WTC11 (cell line): ENCODE data around the gene CTNNA3. TPM values are rescaled to one million over a fixed set of nuclear protein-coding genes. Genes with fewer than 3 reads are reported as not detected.

Experiments
- ATAC-seq: fragments of 200-7000 bp; cut with Tn5 transposase; 2 replicates; pipeline ENCODE4 v1.10.0; 2021; ENCODE audit warnings: mild to moderate bottlenecking, moderate library complexity
- CTCF ChIA-PET: fragments of 300-600 bp; sonication (Branson Sonifier 250); formaldehyde crosslinking; loops from one replicate; lab custom pipeline; 2021; ENCODE audit warnings: antibody characterized with exemption; lab: Charles Lee
- POLR2A ChIA-PET: fragments of 350-600 bp; sonication (Branson Sonifier 250); formaldehyde crosslinking; loops from one replicate; lab custom pipeline; 2021; ENCODE audit warnings: antibody characterized with exemption; lab: Charles Lee
- DNase-seq: peaks from one replicate; pipeline ENCODE4 v3.0.0; 2021; ENCODE audit warnings: low spot score
- H3K27ac Mint-ChIP-seq: 2 replicates; pipeline ENCODE4 v1.8.0; 2021; ENCODE audit warnings: mixed read lengths
- H3K27me3 Mint-ChIP-seq: 2 replicates; pipeline ENCODE4 v1.8.0; 2021; ENCODE audit warnings: low read depth, mild to moderate bottlenecking, moderate library complexity, mixed read lengths
- H3K36me3 Mint-ChIP-seq: 2 replicates; pipeline ENCODE4 v1.8.0; 2021; ENCODE audit warnings: mixed read lengths
- H3K4me1 Mint-ChIP-seq: 2 replicates; pipeline ENCODE4 v1.8.0; 2022; ENCODE audit warnings: mixed read lengths
- H3K4me3 Mint-ChIP-seq: 2 replicates; pipeline ENCODE4 v1.8.0; 2021; ENCODE audit warnings: mild to moderate bottlenecking, moderate library complexity, mixed read lengths
- H3K9me3 Mint-ChIP-seq: 2 replicates; pipeline ENCODE4 v1.8.0; 2021; ENCODE audit warnings: mixed read lengths
- E2F4 ChIP-seq: sonication (generic); formaldehyde crosslinking; IDR thresholded peaks from 2 replicates; pipeline ENCODE4 v1.8.1; 2022; ENCODE audit warnings: low read depth, mild to moderate bottlenecking, moderate library complexity, missing genetic modification reagents, borderline replicate concordance
- E2F5 ChIP-seq: sonication (generic); formaldehyde crosslinking; IDR thresholded peaks from 2 replicates; pipeline ENCODE4 v1.8.1; 2022; ENCODE audit warnings: mild to moderate bottlenecking, moderate library complexity, missing genetic modification reagents
- ERG ChIP-seq: fragments of 250-450 bp; sonication (Bioruptor Pico); IDR thresholded peaks from 2 replicates; pipeline ENCODE4 v1.8.0; 2021; ENCODE audit warnings: mild to moderate bottlenecking
- GABPB1 ChIP-seq: sonication (generic); formaldehyde crosslinking; IDR thresholded peaks from 2 replicates; pipeline ENCODE4 v1.8.1; 2023; ENCODE audit warnings: mild to moderate bottlenecking, missing genetic modification reagents
- GRHL2 ChIP-seq: fragments of 250-450 bp; sonication (Bioruptor Pico); IDR thresholded peaks from 2 replicates; pipeline ENCODE4 v1.8.0; 2022; ENCODE audit warnings: mild to moderate bottlenecking, moderate library complexity; ENCODE audit not compliant: insufficient replicate concordance, severe bottlenecking
- GTF2I ChIP-seq: fragments of 250-450 bp; sonication (Bioruptor Pico); conservative IDR thresholded peaks from 2 replicates; pipeline ENCODE4 v1.4.0; 2021; ENCODE audit warnings: mild to moderate bottlenecking
- HMGXB4 ChIP-seq: sonication (generic); formaldehyde crosslinking; IDR thresholded peaks from 2 replicates; pipeline ENCODE4 v1.8.1; 2023; ENCODE audit warnings: mild to moderate bottlenecking, moderate library complexity, missing genetic modification reagents
- JAZF1 ChIP-seq: fragments of 250-450 bp; sonication (Bioruptor Pico); IDR thresholded peaks from 2 replicates; pipeline ENCODE4 v1.9.0; 2021; ENCODE audit warnings: moderate library complexity, mild to moderate bottlenecking, inconsistent platforms
- MLX ChIP-seq: sonication (generic); formaldehyde crosslinking; IDR thresholded peaks from 2 replicates; pipeline ENCODE4 v1.8.1; 2023; ENCODE audit warnings: mild to moderate bottlenecking, missing genetic modification reagents, moderate library complexity
- PRDM15 ChIP-seq: sonication (generic); formaldehyde crosslinking; IDR thresholded peaks from 2 replicates; pipeline ENCODE4 v1.8.0; 2022; ENCODE audit warnings: missing genetic modification reagents
- PREB ChIP-seq: sonication (generic); formaldehyde crosslinking; IDR thresholded peaks from 2 replicates; pipeline ENCODE4 v1.8.1; 2022; ENCODE audit warnings: mild to moderate bottlenecking, missing genetic modification reagents, moderate library complexity, borderline replicate concordance
- SMAD4 ChIP-seq: sonication (generic); formaldehyde crosslinking; IDR thresholded peaks from 2 replicates; pipeline ENCODE4 v1.8.0; 2022; ENCODE audit warnings: mild to moderate bottlenecking, missing genetic modification reagents
- ZNF532 ChIP-seq: fragments of 250-450 bp; sonication (Bioruptor Pico); IDR thresholded peaks from 2 replicates; pipeline ENCODE4 v1.9.0; 2021; ENCODE audit warnings: mild to moderate bottlenecking, borderline replicate concordance
- total RNA-seq: library from RNA; stranded (reverse); gene quantifications from 3 replicates; pipeline ENCODE4 v1.2.3, GENCODE V29; 2021

The CTNNA3 gene
- total RNA-seq, 1 experiment from 2014 or later, result 6.1 TPM

- TF ChIP-seq E2F5 (CRISPR knock-in tag) (no peak), ZNF532 (CRISPR knock-in tag) (no peak), PRDM15 (CRISPR knock-in tag) (no peak), SMAD4 (CRISPR knock-in tag) (no peak)
Measured at GRCh38 chr10:67629461-67629971, 66.5 kb downstream of the CTNNA3 start (continued).

GRCh38 chr10:67622984-67623383 lies 73.0 kb downstream of the CTNNA3 start:
- CTCF ChIA-PET, result no interaction called here
- Mint-ChIP-seq H3K36me3 (no peaks in the 10 kb centered on the region), H3K4me1 (no peaks in the 10 kb centered on the region), H3K4me3 (no peak overlapping the region), H3K27me3 (no peaks in the 10 kb centered on the region), H3K27ac (no peak overlapping the region), H3K9me3 (peaks cover 5% of the 10 kb centered on the region)
- POLR2A ChIA-PET, result no interaction called here
- ATAC-seq, result no peak
- no peak for DNase-seq
- no peak for TF ChIP-seq JAZF1 (CRISPR knock-in tag)
- no peak for TF ChIP-seq GABPB1 (CRISPR knock-in tag)
- TF ChIP-seq ERG, result no peak
- no peak for TF ChIP-seq GTF2I (CRISPR knock-in tag)
- no peak for TF ChIP-seq PREB (CRISPR knock-in tag)
- TF ChIP-seq GRHL2 (CRISPR knock-in tag), result no peak
- no peak for TF ChIP-seq E2F4 (CRISPR knock-in tag)
- TF ChIP-seq HMGXB4 (CRISPR knock-in tag), result no peak
- no peak for TF ChIP-seq MLX (CRISPR knock-in tag)
